ENCODE data around the gene IGSF21. TPM values are rescaled to one million over a fixed set of nuclear protein-coding genes. Genes with fewer than 3 reads are reported as not detected.

IGSF21 gene
- total RNA-seq, 4 donors from 2014 or later: 0.31 to 3.5 (median 1.7) TPM

- Histone ChIP-seq H3K4me3 (no peak overlapping the region), H3K4me1 (no peaks in the 10 kb centered on the region), H3K27ac (no peak overlapping the region), H3K27me3 (peaks cover 86% of the 10 kb centered on the region), H3K36me3 (no peaks in the 10 kb centered on the region), H3K9me3 (no peaks in the 10 kb centered on the region)
- no peak for ATAC-seq
- TF ChIP-seq POLR2AphosphoS5 (IDR thresholded peaks at IDR 0.05) (no peak), POLR2A (IDR thresholded peaks at IDR 0.05) (no peak), EP300 (IDR thresholded peaks at IDR 0.05) (no peak), CTCF (IDR thresholded peaks at IDR 0.05) (no peak)
- 71 to 76% methylated on average over 6 to 12 of the region's 13 CpGs for WGBS, 2 donors (ENCODE audit: low coverage in 1 of 2)
Observed at GRCh38 chr1:18283601-18284385, 176.2 kb downstream of the IGSF21 start.

GRCh38 chr1:18284805-18285537 is 177.4 kb downstream of the IGSF21 start:
- TF ChIP-seq POLR2A (IDR thresholded peaks at IDR 0.05): no peak
- TF ChIP-seq CTCF (IDR thresholded peaks at IDR 0.05): no peak
- TF ChIP-seq POLR2AphosphoS5 (IDR thresholded peaks at IDR 0.05): no peak
- WGBS, 2 donors (ENCODE audit: low coverage in 1 of 2): 37% methylated on average over 4 of the region's 11 CpGs; no CpG with 5 or more reads in 1 of the 2 donors
- H3K4me3 ChIP-seq: no peak overlapping the region
- peaks cover 85% of the 10 kb centered on the region for H3K27me3 ChIP-seq
- H3K27ac ChIP-seq: no peak overlapping the region
- no peaks in the 10 kb centered on the region for H3K9me3 ChIP-seq
- no peak for ATAC-seq
- no peaks in the 10 kb centered on the region for H3K36me3 ChIP-seq
- H3K4me1 ChIP-seq: no peaks in the 10 kb centered on the region

GRCh38 chr1:18285538-18285924 is 177.9 kb downstream of the IGSF21 start:
- Histone ChIP-seq H3K27ac (no peak overlapping the region), H3K9me3 (no peaks in the 10 kb centered on the region), H3K27me3 (peaks cover 85% of the 10 kb centered on the region), H3K4me3 (no peak overlapping the region), H3K36me3 (no peaks in the 10 kb centered on the region), H3K4me1 (no peaks in the 10 kb centered on the region)
- no peak for TF ChIP-seq POLR2AphosphoS5 (IDR thresholded peaks at IDR 0.05)
- no peak for TF ChIP-seq EP300 (IDR thresholded peaks at IDR 0.05)
- TF ChIP-seq POLR2A (IDR thresholded peaks at IDR 0.05): no peak
- TF ChIP-seq CTCF (IDR thresholded peaks at IDR 0.05): no peak
- WGBS, 2 donors (ENCODE audit: low coverage in 1 of 2): 71 to 77% methylated on average over 2 to 4 of the region's 7 CpGs
- ATAC-seq: no peak

- Histone ChIP-seq H3K9me3 (no peaks in the 10 kb centered on the region), H3K36me3 (no peaks in the 10 kb centered on the region), H3K27me3 (peaks cover 85% of the 10 kb centered on the region), H3K27ac (no peak overlapping the region), H3K4me3 (no peak overlapping the region), H3K4me1 (no peaks in the 10 kb centered on the region)
- TF ChIP-seq EP300 (IDR thresholded peaks at IDR 0.05) (no peak), POLR2AphosphoS5 (IDR thresholded peaks at IDR 0.05) (no peak), CTCF (IDR thresholded peaks at IDR 0.05) (no peak), POLR2A (IDR thresholded peaks at IDR 0.05) (no peak)
- ATAC-seq: no peak
- 44 to 69% methylated on average over 4 to 6 of the region's 7 CpGs for WGBS, 2 donors (ENCODE audit: low coverage in 1 of 2)
Observed at GRCh38 chr1:18288722-18289121, 181.1 kb downstream of the IGSF21 start.

Data from gastroesophageal sphincter (tissue), 4 donors.